ENCODE data around the gene KIF13A.
"Not testable (repeated sequence)": the region's sequence is repeated elsewhere in the genome, so short reads cannot be mapped to it uniquely, and the experiment has no call there.

KIF13A gene

DNA sequence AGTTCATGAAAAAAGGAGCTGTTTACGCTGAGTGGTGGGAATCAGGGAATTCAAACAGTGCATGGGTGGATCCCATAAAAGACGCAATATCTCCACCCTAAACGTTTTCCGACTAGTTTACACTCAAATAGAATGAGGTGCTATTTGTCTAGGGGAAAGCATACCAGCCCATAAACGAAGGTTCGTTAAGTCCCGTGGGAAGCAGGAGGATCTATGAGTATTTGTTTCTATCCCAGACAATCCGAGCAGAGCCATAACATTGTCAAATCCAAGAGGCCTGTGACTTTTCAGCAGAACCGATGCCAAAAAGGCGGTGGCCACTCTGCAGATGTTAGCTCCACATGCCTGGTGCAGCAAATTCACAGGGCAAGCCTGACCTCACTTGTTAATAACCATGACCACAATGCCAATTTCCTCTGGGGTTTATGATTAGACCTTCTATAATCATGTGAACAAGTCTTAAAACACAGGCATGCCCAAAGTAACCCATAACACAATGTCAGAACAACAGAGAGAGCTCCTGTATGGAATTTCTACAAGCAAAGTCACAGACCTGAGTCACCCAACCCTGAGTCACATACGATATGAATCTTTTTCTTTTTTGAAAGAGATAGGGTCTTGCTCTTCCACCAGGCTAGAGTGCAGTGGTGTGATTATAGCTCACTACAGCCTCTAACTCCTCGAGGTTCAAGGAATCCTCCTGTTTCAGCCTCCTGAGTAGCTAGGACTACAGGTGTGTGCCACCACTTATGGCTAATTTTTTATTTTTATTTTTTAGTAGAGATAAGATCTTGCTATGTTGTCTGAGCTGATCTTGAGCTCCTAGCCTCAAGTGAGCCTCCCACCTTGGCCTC lies 123.3 kb downstream of the KIF13A start:
- H3K9me3 ChIP-seq (ENCODE audit: control insufficient read depth, low read depth, low read length): no peaks in the 10 kb centered on the region
- no peak overlapping the region for H3K4me3 ChIP-seq (ENCODE audit: low read length)
- no peaks in the 10 kb centered on the region for H3K27me3 ChIP-seq (ENCODE audit: control insufficient read depth, insufficient read depth, low read length)
- H3K27ac ChIP-seq (ENCODE audit: low read length): no peak overlapping the region
- no peaks in the 10 kb centered on the region for H3K36me3 ChIP-seq (ENCODE audit: control insufficient read depth, low read depth, low read length)
- H3K9ac ChIP-seq (ENCODE audit: low read length): no peak overlapping the region
- no peaks in the 10 kb centered on the region for H3K4me1 ChIP-seq (ENCODE audit: control insufficient read depth, low read depth, low read length)

DNA sequence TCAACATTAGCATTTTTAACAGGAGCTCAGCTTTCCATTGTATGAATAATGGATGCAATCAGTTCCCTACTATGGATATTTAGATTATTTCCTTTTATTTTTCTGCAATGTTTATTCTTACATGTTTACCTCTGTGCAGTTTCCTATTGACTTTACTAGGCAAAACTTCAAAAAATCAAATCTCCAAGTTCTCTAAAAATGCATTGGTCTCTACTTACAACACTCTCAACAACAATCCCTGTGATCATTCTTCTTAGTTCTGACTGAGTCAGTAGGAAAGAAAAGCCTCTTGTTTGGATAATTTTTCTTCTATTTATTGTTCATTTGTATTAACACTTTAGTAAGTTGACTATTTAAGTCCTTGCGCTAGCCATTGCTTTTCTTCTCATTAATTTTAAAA lies 126.1 kb downstream of the KIF13A start:
- H3K9me3 ChIP-seq (ENCODE audit: control insufficient read depth, low read depth, low read length): no peaks in the 10 kb centered on the region
- no peaks in the 10 kb centered on the region for H3K4me1 ChIP-seq (ENCODE audit: control insufficient read depth, low read depth, low read length)
- H3K36me3 ChIP-seq (ENCODE audit: control insufficient read depth, low read depth, low read length): no peaks in the 10 kb centered on the region
- H3K9ac ChIP-seq (ENCODE audit: low read length): no peak overlapping the region
- H3K27ac ChIP-seq (ENCODE audit: low read length): no peak overlapping the region
- no peaks in the 10 kb centered on the region for H3K27me3 ChIP-seq (ENCODE audit: control insufficient read depth, insufficient read depth, low read length)
- no peak overlapping the region for H3K4me3 ChIP-seq (ENCODE audit: low read length)

DNA sequence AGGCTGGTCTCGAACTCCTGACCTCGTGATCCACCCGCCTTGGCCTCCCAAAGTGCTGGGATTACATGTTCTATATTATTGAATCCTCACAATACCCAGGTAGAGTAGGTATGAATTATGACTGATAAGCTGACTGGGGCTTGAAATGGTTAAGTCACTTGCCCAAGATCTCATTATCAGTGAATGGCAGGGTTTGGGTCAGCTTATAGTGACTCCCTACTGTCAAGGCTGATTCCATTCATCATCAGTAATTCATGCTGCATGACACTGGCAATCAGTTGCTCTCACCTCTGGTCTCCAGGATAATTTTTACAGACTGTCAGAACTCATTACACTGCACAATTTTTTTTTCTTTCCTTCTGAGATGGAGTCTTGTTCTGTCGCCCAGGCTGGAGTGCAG lies 127.6 kb downstream of the KIF13A start:
- Histone ChIP-seq H3K4me3 (ENCODE audit: low read length) (no peak overlapping the region), H3K4me1 (ENCODE audit: control insufficient read depth, low read depth, low read length) (no peaks in the 10 kb centered on the region), H3K36me3 (ENCODE audit: control insufficient read depth, low read depth, low read length) (no peaks in the 10 kb centered on the region), H3K27ac (ENCODE audit: low read length) (no peak overlapping the region), H3K27me3 (ENCODE audit: control insufficient read depth, insufficient read depth, low read length) (no peaks in the 10 kb centered on the region), H3K9ac (ENCODE audit: low read length) (no peak overlapping the region), H3K9me3 (ENCODE audit: control insufficient read depth, low read depth, low read length) (no peaks in the 10 kb centered on the region)

DNA sequence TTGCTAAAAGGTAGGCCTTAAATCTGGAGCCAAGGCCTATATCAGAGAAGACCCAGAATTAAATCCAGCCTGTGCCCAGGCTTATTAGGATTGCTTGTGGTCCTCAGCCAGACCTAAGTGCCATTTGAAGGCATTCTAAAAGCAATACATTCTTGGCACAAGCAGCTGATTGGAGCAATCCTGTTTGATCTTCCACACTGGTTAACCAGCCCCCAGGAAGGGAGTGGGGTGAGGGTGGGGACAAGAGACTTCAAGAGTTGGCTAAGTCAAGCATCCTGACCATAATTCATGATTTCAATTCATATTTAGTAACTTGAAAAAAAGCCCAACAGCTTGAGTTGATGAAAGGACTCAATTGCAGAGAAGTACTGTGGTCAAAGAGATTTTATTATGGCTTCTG lies 128.9 kb downstream of the KIF13A start:
- Histone ChIP-seq H3K9me3 (ENCODE audit: control insufficient read depth, low read depth, low read length) (no peaks in the 10 kb centered on the region), H3K36me3 (ENCODE audit: control insufficient read depth, low read depth, low read length) (no peaks in the 10 kb centered on the region), H3K4me3 (ENCODE audit: low read length) (no peak overlapping the region), H3K27me3 (ENCODE audit: control insufficient read depth, insufficient read depth, low read length) (no peaks in the 10 kb centered on the region), H3K4me1 (ENCODE audit: control insufficient read depth, low read depth, low read length) (no peaks in the 10 kb centered on the region), H3K27ac (ENCODE audit: low read length) (no peak overlapping the region), H3K9ac (ENCODE audit: low read length) (no peak overlapping the region)

DNA sequence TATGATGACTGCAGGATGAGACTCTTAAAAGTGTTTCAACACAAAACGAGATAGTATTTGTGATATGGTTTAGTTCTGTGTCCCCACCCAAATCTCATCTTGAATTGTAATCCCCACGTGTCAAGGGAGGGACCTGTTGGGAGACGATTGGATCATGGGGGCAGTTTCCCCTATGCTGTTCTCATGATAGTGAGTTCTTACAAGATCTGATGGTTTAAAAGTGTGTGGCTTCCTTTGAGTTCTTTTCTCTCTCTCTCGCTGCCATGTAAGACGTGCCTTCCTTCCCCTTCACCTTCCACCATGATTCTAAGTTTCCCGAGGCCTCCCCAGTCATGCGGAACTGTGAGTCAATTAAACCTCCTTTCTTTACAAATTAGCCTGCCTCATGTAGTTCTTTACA lies 130.2 kb downstream of the KIF13A start:
- not testable (repeated sequence) for H3K27ac ChIP-seq (ENCODE audit: low read length); H3K9me3 ChIP-seq (ENCODE audit: control insufficient read depth, low read depth, low read length); H3K36me3 ChIP-seq (ENCODE audit: control insufficient read depth, low read depth, low read length); H3K27me3 ChIP-seq (ENCODE audit: control insufficient read depth, insufficient read depth, low read length); H3K9ac ChIP-seq (ENCODE audit: low read length); H3K4me3 ChIP-seq (ENCODE audit: low read length); H3K4me1 ChIP-seq (ENCODE audit: control insufficient read depth, low read depth, low read length)

DNA sequence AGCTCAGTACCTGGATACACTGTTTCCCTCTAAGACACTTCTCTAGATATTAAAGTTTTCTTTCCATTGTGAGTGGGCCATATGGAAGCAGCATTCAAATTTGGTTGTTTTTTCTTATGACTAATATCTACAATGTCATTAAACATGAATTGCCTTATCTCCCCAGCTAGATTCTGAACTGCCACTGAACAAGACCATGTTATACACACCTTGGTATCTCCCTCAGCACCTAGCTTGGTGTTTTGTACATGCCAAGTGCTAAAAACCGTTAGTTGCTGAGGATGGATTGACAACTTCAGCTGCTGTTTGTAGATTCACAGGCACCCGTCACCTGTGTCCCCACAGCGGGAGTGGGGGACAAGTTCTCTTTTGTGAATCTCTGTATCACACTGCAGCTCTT lies 131.1 kb downstream of the KIF13A start:
- Histone ChIP-seq H3K27ac (ENCODE audit: low read length) (no peak overlapping the region), H3K4me3 (ENCODE audit: low read length) (no peak overlapping the region), H3K27me3 (ENCODE audit: control insufficient read depth, insufficient read depth, low read length) (no peaks in the 10 kb centered on the region), H3K4me1 (ENCODE audit: control insufficient read depth, low read depth, low read length) (no peaks in the 10 kb centered on the region), H3K9ac (ENCODE audit: low read length) (no peak overlapping the region), H3K9me3 (ENCODE audit: control insufficient read depth, low read depth, low read length) (no peaks in the 10 kb centered on the region), H3K36me3 (ENCODE audit: control insufficient read depth, low read depth, low read length) (no peaks in the 10 kb centered on the region)

DNA sequence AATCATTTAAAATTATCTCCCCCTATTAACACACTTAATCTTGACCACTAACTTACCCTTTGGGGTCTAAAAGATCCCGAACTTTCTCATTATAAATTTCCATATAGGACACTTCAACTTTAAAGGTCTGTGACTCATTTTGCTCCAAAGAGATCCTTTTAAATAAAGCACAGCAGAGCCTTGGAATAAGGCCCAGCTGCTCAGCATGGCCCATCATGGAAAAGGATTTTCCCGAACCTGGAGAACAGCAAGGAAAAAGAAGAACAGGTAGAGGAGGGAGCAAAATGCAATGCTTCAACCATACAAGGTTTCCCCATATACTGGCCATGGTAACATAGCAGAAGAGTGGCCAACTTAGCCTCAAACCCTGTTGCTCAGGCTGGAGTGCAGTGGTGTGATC lies 132.1 kb downstream of the KIF13A start:
- Histone ChIP-seq H3K4me1 (ENCODE audit: control insufficient read depth, low read depth, low read length) (no peaks in the 10 kb centered on the region), H3K4me3 (ENCODE audit: low read length) (no peak overlapping the region), H3K9ac (ENCODE audit: low read length) (no peak overlapping the region), H3K27me3 (ENCODE audit: control insufficient read depth, insufficient read depth, low read length) (no peaks in the 10 kb centered on the region), H3K27ac (ENCODE audit: low read length) (no peak overlapping the region), H3K36me3 (ENCODE audit: control insufficient read depth, low read depth, low read length) (peaks cover 7% of the 10 kb centered on the region), H3K9me3 (ENCODE audit: control insufficient read depth, low read depth, low read length) (no peaks in the 10 kb centered on the region)

DNA sequence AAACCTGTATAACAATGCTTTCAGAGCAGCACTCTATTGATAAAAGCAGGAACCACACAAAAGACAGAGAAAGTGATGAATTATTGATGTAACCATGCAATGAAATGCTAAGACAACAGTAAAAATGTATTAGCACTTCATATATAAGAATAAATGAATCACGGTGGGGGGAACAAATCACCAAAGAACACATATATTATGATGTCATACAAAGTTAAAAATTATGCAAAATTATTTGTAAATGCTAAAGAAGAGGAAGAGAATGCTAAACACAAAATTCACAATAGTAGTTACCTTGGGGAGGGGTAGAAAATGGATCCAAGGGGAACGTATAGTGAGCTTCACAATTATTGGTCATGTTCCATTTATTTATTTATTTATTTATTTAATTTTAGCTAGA lies 133.9 kb downstream of the KIF13A start:
- Histone ChIP-seq H3K4me3 (ENCODE audit: low read length) (no peak overlapping the region), H3K27ac (ENCODE audit: low read length) (no peak overlapping the region), H3K27me3 (ENCODE audit: control insufficient read depth, insufficient read depth, low read length) (no peaks in the 10 kb centered on the region), H3K9ac (ENCODE audit: low read length) (no peak overlapping the region), H3K36me3 (ENCODE audit: control insufficient read depth, low read depth, low read length) (peaks cover 22% of the 10 kb centered on the region), H3K9me3 (ENCODE audit: control insufficient read depth, low read depth, low read length) (no peaks in the 10 kb centered on the region), H3K4me1 (ENCODE audit: control insufficient read depth, low read depth, low read length) (no peaks in the 10 kb centered on the region)

DNA sequence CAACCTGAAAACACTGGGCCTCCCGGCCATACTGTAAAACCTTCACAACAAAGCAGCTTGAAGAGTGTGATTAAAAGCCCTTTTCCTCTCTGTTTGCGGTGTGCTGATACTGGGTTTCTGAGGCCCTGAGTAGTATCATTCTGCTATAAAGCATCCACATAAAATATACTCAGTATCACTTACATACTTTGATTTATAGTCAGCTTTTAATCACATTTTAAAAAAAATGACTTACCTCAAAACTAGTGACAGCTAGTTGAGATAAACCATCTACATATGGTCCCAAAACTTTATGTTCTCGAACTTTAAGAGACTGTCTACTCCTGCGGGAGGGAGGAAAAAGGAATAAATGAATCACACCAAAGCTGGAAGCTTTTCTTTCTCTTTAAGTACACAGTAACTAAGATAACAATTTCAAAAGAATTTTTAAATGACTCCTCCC lies 135.7 kb downstream of the KIF13A start:
- no peak overlapping the region for H3K4me3 ChIP-seq (ENCODE audit: low read length)
- no peaks in the 10 kb centered on the region for H3K9me3 ChIP-seq (ENCODE audit: control insufficient read depth, low read depth, low read length)
- no peaks in the 10 kb centered on the region for H3K27me3 ChIP-seq (ENCODE audit: control insufficient read depth, insufficient read depth, low read length)
- H3K4me1 ChIP-seq (ENCODE audit: control insufficient read depth, low read depth, low read length): no peaks in the 10 kb centered on the region
- peaks cover 22% of the 10 kb centered on the region for H3K36me3 ChIP-seq (ENCODE audit: control insufficient read depth, low read depth, low read length)
- H3K9ac ChIP-seq (ENCODE audit: low read length): no peak overlapping the region
- no peak overlapping the region for H3K27ac ChIP-seq (ENCODE audit: low read length)

DNA sequence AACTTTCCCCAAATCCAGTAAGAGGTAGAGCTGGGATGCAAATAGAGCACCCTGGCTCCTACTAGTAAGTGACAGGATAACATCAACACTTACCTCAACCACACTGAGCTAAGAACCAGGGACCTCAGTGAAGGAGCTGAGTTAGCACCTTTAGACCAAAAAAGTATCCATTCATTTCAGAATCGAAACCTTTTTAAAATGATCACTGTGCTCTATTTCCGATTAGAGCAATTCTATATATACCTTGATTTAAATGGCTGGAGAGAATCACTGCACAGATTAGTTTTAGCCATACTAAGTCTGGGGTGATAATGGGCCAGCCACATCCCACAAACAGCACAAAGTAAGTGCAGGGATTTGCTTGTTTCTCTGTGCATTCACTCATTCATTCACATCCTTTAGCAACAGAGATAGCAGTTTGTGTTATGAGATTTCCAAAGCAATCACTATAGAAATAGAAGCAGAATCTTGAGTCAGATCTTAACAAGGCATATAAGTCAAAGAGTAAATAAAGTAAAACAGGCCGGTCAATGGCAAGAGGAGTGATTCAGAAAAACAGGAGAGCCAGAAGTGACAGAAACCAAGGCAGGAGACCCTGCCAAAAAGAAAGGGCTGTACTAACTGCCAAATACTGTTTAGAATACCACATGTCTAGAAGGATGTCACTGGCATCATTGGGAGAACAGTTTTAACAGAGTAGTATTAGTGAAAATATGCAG lies 136.3 kb downstream of the KIF13A start:
- Histone ChIP-seq H3K27me3 (ENCODE audit: control insufficient read depth, insufficient read depth, low read length) (no peaks in the 10 kb centered on the region), H3K27ac (ENCODE audit: low read length) (no peak overlapping the region)

DNA sequence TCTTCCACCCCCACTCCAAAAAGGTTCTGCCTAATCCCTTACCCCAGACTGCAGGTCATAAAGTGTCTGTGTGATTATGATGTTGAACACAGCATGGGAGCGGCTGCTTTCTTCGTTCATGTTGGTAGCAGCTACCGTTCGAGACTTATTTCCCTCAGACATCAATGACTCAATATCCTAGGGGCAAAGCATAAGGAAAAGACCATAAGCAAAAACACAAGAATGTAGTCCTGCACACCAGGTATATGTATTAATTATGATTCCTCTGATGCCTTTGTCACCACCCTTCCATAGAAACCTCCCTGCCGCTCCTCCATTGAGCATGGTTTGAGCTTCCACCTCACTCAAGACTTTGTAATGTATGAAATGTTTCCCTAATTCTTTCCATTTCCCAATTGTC lies 137.2 kb downstream of the KIF13A start:
- H3K4me3 ChIP-seq (ENCODE audit: low read length): no peak overlapping the region
- H3K27ac ChIP-seq (ENCODE audit: low read length): no peak overlapping the region

More for the DNA sequence above, 136.3 kb downstream of the KIF13A start:
- Histone ChIP-seq H3K9me3 (ENCODE audit: control insufficient read depth, low read depth, low read length) (no peaks in the 10 kb centered on the region), H3K36me3 (ENCODE audit: control insufficient read depth, low read depth, low read length) (peaks cover 22% of the 10 kb centered on the region), H3K9ac (ENCODE audit: low read length) (no peak overlapping the region), H3K4me1 (ENCODE audit: control insufficient read depth, low read depth, low read length) (no peaks in the 10 kb centered on the region), H3K4me3 (ENCODE audit: low read length) (no peak overlapping the region)

More for the DNA sequence above, 137.2 kb downstream of the KIF13A start:
- H3K9ac ChIP-seq (ENCODE audit: low read length): no peak overlapping the region
- no peaks in the 10 kb centered on the region for H3K27me3 ChIP-seq (ENCODE audit: control insufficient read depth, insufficient read depth, low read length)
- no peaks in the 10 kb centered on the region for H3K4me1 ChIP-seq (ENCODE audit: control insufficient read depth, low read depth, low read length)
- H3K36me3 ChIP-seq (ENCODE audit: control insufficient read depth, low read depth, low read length): peaks cover 22% of the 10 kb centered on the region
- no peaks in the 10 kb centered on the region for H3K9me3 ChIP-seq (ENCODE audit: control insufficient read depth, low read depth, low read length)

All from iPS-18a (cell line).